HG02870 (cell line): ENCODE measurements around the gene RDH5.

Experiments used
- ATAC-seq: cut with Tn5 transposase; IDR thresholded peaks from one replicate; pipeline ENCODE4 v1.9.1; 2021; ENCODE audit warnings: mild to moderate bottlenecking, moderate library complexity; ENCODE audit not compliant: unreplicated experiment

The RDH5 gene

DNA sequence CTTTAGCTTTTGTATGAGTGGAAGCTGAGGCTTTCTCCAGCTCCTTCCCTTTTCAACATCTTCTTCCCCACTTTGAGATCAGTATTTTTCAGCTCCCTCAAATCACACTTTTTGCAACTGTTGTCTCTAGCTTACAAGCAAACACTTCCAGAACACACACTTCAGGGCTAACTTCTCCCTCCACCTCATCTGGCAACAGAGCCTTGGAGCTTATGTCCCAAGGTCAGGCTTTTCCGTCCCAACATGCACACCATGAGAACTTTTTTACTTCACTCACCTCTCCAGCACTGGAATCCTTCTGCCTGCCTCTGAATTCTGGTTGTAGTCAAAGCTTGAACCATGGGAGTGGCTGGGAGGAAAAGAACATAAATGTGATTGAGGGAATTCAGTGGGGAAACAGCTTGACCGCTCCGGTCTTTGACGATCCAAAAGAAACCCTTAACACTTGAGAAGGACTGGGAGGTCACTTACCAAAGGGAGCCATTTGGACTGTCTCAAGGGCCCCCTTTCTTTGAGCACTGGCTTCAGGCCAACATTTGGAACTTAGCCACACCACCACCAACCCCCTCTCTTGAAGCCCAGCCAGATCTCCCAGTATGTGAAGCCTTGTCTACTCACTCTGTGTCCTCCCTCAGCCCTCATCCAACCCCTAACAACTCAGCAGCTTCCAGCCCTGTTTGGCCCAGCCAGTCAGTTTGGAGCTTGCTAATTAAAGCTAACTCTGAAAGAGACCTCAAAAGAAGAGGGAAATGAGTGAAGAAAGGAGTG, 8.2 kb upstream of the RDH5 start:
- no peak for ATAC-seq

DNA sequence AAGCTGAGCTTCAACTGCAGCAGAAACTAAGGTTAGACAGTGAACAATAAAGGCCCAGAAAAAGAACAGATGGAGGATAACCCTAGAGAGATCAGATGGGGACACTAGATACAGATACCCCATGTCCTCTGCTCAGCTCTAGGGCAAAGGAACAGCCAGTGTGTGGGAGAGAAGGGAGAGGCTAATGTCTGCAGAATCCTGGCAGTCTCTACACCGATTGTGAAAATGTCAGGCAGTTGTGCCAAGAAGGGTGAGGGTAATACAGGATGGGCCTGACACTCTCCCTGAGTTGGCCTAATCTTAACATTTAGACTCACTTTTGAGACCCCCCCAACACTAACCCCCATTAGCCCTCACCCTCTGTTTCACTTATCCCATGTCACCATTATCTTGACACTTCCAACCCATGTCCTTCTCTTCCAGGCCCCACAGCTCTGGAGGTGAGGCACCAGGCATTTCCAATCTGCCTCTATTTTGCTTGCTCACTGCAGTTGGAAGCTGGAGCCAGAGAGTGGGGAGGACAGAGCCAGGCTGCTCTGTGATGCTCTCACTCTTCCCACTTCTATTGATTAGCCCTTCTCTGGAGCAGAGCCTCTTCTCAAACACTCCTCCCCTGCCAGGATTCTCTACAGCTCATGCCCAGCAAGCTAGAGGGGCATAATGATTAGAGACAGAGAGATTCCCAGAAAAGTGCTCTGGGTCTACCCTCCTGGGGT, 7.3 kb upstream of the RDH5 start:
- ATAC-seq: no peak

DNA sequence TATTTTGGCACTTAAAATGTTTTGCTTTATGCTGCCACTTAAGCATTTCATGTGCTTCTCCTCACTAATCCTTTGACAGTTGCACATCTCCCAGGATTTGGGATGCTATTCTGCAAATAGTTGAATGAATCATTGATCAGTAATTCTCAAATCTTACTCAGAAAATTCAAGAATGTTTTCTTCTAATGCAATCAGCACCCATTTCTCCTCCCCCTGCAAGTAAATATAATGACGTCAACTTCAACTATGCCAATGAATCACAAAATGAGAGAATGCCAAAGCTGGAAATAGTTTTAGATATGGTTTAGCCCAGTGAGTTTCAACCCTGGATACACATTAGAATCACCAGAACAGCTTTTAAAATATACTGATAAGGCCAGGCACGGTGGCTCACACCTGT, 6.5 kb upstream of the RDH5 start:
- no peak for ATAC-seq

- ATAC-seq: no peak
Observed at GRCh38 chr12:55715169-55715764, 4.9 kb upstream of the RDH5 start.

- peak; percentile 92 for ATAC-seq
Observed at GRCh38 chr12:55715833-55716581, 4.2 kb upstream of the RDH5 start, which contains the start of gene BLOC1S1. Gene BLOC1S1, plus strand, starts transcription at chr12:55716046. Its CDS starts 6 bp downstream, at chr12:55716052.

DNA sequence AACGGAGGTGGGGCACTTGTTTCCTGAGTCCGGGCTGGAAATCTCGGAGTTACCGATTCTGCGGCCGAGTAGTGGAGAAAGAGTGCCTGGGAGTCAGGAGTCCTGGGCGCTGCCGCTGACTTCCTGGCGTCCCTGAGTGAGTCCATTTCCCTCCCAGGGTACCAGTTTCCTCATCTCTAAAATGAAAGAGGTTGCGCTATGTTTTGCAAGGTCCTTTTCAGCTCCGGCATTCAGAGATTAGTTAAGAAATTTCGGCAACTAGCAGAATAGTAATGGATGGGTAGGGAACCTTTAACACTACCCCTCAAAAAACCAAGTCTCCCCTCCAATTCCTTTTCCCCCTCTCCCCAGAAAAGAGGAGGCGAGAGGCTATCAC, 3.6 kb upstream of the RDH5 start:
- no peak for ATAC-seq

DNA sequence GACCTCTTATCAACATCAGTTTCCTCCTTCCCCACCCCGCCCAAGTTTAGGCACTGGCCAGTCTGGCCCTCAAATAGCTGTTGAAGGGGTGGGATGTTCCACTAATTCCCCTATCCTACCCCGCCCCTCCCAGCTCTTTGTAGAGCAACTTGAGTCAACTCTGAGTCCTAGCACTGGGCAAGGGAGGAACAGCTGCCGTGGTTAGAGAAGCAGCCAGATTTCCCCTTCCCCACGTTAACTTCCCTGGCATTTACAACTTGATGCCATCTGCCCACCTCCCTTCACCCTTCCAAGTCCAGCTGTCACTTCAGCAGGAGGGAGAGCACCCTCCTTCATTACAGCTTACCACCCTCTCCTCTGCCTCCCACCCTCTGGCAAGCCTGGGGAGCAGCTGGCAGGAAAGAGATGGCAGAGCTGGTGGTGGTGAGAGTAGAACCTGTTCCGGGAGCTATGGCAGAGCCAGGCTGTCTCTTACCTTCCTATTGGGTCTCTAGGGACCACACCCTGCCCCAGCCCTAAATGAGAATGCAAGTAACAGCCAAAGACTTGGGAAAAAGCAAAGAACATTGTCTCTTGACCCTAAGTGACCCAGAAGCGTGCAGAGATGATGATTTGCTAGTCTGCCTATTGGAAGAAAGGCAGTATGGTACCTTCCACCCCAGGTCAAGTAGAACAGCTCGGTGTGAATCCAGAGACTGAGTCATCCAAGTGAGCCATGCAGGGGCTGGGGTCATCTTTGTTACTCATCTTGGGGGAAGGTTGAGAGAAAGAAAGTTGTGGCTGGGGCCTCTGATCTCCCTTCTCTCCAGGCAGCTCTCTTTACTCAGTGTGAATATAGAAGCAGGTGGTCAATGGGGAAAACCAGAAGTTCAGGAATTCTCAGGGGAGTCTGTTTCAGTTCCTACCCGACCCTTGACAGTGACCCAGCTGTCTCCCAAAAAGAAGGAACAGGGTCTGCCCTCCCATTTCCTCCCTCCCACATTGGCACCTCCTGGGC, 2.9 kb upstream of the RDH5 start:
- no peak for ATAC-seq

GRCh38 chr12:55718015-55718414, 2.2 kb upstream of the RDH5 start:
- ATAC-seq: no peak

DNA sequence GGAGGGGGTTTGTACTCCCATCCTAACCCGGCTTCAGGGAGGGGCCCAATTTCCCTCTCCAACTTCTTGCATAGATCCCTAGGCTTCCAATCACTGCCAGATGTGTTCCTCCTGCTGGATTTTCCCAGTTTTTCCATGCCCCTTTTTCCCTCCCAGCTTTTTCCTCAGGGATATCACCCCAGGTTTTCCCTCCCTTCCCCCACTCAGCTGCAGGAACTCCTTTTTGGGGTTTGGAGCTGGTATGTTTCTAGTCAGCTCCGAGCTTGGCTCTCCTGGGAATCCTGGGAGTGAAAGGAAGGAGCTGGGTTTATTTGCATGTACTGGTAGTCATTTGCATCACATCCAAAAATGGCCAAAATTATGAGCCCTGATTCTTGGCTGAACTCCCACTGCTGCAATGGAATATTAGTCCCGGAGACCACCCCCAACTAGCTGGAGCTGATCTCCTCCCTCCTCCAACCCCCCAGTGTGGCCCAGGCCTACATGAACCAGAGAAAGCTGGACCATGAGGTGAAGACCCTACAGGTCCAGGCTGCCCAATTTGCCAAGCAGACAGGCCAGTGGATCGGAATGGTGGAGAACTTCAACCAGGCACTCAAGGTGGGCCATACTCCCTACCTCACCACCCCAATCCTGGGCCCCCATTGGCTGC, 1.4 kb upstream of the RDH5 start:
- ATAC-seq: no peak

DNA sequence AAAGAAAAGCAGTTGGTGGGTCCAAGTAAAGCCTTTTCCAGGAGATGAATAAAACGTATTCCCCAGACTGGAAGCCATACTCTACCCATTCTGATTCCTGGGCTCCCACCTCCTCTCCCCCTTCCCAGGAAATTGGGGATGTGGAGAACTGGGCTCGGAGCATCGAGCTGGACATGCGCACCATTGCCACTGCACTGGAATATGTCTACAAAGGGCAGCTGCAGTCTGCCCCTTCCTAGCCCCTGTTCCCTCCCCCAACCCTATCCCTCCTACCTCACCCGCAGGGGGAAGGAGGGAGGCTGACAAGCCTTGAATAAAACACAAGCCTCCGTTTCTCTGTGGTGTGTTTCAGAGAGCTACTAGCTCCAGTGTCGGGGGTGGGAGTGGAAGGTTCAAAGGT, 822 bp upstream of the RDH5 start:
- no peak for ATAC-seq

- no peak for ATAC-seq
Observed at GRCh38 chr12:55720894-55721444, 776 bp downstream of the RDH5 start.

GRCh38 chr12:55721601-55722213, 1.5 kb downstream of the RDH5 start:
- no peak for ATAC-seq

- no peak for ATAC-seq
Observed at GRCh38 chr12:55722948-55723347, 2.8 kb downstream of the RDH5 start.

GRCh38 chr12:55723516-55724225, 3.5 kb downstream of the RDH5 start:
- ATAC-seq: no peak

DNA sequence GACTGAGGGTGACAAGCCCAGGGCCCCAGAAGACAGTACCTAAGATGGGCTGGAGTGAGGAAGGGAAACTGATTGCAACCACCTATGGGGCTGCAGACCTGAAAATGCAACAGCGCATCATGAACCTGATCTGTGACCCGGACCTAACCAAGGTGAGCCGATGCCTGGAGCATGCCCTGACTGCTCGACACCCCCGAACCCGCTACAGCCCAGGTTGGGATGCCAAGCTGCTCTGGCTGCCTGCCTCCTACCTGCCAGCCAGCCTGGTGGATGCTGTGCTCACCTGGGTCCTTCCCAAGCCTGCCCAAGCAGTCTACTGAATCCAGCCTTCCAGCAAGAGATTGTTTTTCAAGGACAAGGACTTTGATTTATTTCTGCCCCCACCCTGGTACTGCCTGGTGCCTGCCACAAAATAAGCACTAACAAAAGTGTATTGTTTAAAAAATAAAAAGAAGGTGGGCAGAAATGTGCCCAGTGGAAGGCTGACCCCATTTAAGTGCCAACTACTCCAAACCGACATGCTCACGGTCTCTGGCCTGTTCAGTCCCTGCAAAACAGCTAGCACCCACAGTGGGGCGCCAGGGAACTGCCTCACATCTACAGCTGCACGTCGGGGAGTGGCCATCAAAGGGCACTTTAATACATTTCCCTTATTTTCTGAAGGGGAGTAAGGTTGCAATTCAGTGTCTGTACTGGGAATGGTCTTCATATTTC, 4.2 kb downstream of the RDH5 start:
- no peak for ATAC-seq

- no peak for ATAC-seq
Observed at GRCh38 chr12:55724940-55725309, 4.7 kb downstream of the RDH5 start.

GRCh38 chr12:55725556-55725955, 5.4 kb downstream of the RDH5 start:
- ATAC-seq: no peak

- ATAC-seq: no peak
Observed at GRCh38 chr12:55726971-55727370, 6.8 kb downstream of the RDH5 start.
